Sigmoid colon (tissue), 7 donors: Measurements from ENCODE around the gene TRAF3IP1. TPM values are rescaled to one million over a fixed set of nuclear protein-coding genes. Genes with fewer than 3 reads are reported as not detected.

Experiments
- DNase-seq: peaks from one replicate; pipeline ENCODE4 v3.0.0-alpha.2; 2019
- H3K27ac ChIP-seq, 4 donors: fragments of 200-600 bp; sonication (generic); one replicate each; pipeline ENCODE4 v1.5.1; 2016 to 2019; ENCODE audit warnings: mild to moderate bottlenecking in 1 of 4
- H3K27me3 ChIP-seq, 3 donors: fragments of 200-600 bp; sonication (generic); one replicate each; pipeline ENCODE4 v1.5.1; 2019; ENCODE audit warnings: mild to moderate bottlenecking in 1 of 3
- H3K36me3 ChIP-seq, 4 donors: fragments of 200-600 bp; sonication (generic); one replicate each; pipeline ENCODE4 v1.5.1; 2016 to 2019
- H3K4me1 ChIP-seq, 4 donors: fragments of 200-600 bp; sonication (generic); one replicate each; pipeline ENCODE4 v1.5.1; 2017 to 2019
- H3K4me3 ChIP-seq, 4 donors: fragments of 200-600 bp; sonication (generic); one replicate each; pipeline ENCODE4 v1.5.1; 2017 to 2019; ENCODE audit warnings: mild to moderate bottlenecking in 2 of 4, moderate library complexity in 1 of 4
- H3K9me3 ChIP-seq, 4 donors: fragments of 200-600 bp in 3 of 4; sonication (generic) in 3 of 4; one replicate each; pipeline versions ENCODE4 v1.5.1 to v1.6.1; 2013 to 2019
- CTCF ChIP-seq, 4 experiments: fragments of 450-650 bp in 3 of 4; fragments of 200-600 bp in 1 of 4; IDR thresholded peaks; one replicate each; pipeline ENCODE4 v1.5.1; 2016 to 2019; ENCODE audit warnings: antibody characterized with exemption in 4 of 4, mild to moderate bottlenecking in 3 of 4, moderate library complexity in 2 of 4
- EP300 ChIP-seq, 4 donors: sonication (generic); formaldehyde crosslinking; IDR thresholded peaks; one replicate each; pipeline ENCODE4 v1.6.1; 2017; ENCODE audit warnings: antibody characterized with exemption in 4 of 4
- POLR2A ChIP-seq, 2 donors: fragments of 450-650 bp; IDR thresholded peaks; one replicate each; pipeline ENCODE4 v1.6.1; 2016; ENCODE audit warnings: antibody characterized with exemption in 2 of 2, mild to moderate bottlenecking in 2 of 2, moderate library complexity in 2 of 2
- POLR2AphosphoS5 ChIP-seq, 4 donors: sonication (generic); formaldehyde crosslinking; IDR thresholded peaks; one replicate each; pipeline ENCODE4 v1.6.1; 2017; ENCODE audit warnings: antibody characterized with exemption in 4 of 4
- WGBS, 2 donors: extraction: QIAGEN DNeasy Blood & Tissue Kit; methylation state at CpG; one replicate each; pipeline ENCODE4 v1.1.7; 2013; 5-methylcytosine and 5-hydroxymethylcytosine counted together
- intact Hi-C: fragments of 100-400 bp; cut with DNase I; formaldehyde crosslinking; loops from one replicate; pipeline ENCODE4 v1.15.1; 2023
- polyA plus RNA-seq, 3 donors: library from polyadenylated mRNA; stranded (reverse); fragments of 200-250 nt; gene quantifications; one replicate each; pipeline ENCODE4 v1.2.3, GENCODE V29; 2013
- total RNA-seq, 4 donors: library from RNA; depleted of rRNA; stranded (reverse); fragments of >200 nt; gene quantifications; one replicate each; pipeline ENCODE4 v1.1.0, GENCODE V29; 2016
- donor health status: healthy with polysubstance abuse.
- donor health status: Bipolar disorder and iron deficiency.
- donor health status: healthy.

The TRAF3IP1 gene
- total and polyA plus RNA-seq, 7 donors, result 6.9 to 20.8 (median 17.5) TPM

- TF ChIP-seq CTCF (IDR thresholded peaks at IDR 0.05) (no peak), POLR2A (IDR thresholded peaks at IDR 0.05) (no peak), EP300 (IDR thresholded peaks at IDR 0.05) (no peak), POLR2AphosphoS5 (IDR thresholded peaks at IDR 0.05) (no peak)
- intact Hi-C loops, result no loop called here
- H3K27me3 ChIP-seq, result no peaks in the 10 kb centered on the region
- 91 to 93% methylated on average over 9 of the region's 9 CpGs for WGBS, 2 donors
- H3K36me3 ChIP-seq, result peaks cover 0 to 62% (median 5%) of the 10 kb centered on the region in 4 donors
- H3K27ac ChIP-seq, result no peak overlapping the region
- no peak for DNase-seq
- peaks cover 0 to 16% (median 12%) of the 10 kb centered on the region in 4 donors for H3K4me1 ChIP-seq
- H3K4me3 ChIP-seq, result no peak overlapping the region
- H3K9me3 ChIP-seq, result no peaks in the 10 kb centered on the region
Measured at GRCh38 chr2:238325694-238326093, 5.4 kb downstream of the TRAF3IP1 start.

- TF ChIP-seq POLR2AphosphoS5 (IDR thresholded peaks at IDR 0.05) (no peak), EP300 (IDR thresholded peaks at IDR 0.05) (no peak), POLR2A (IDR thresholded peaks at IDR 0.05) (no peak), CTCF (IDR thresholded peaks at IDR 0.05) (no peak)
- Histone ChIP-seq H3K27me3 (no peaks in the 10 kb centered on the region), H3K27ac (no peak overlapping the region), H3K9me3 (no peaks in the 10 kb centered on the region), H3K36me3 (peaks cover 0 to 62% (median 5%) of the 10 kb centered on the region in 4 donors), H3K4me3 (no peak overlapping the region), H3K4me1 (peaks cover 0 to 5% (median 2%) of the 10 kb centered on the region in 4 donors)
- DNase-seq, result no peak
- 94 to 96% methylated on average over 12 of the region's 12 CpGs for WGBS, 2 donors
- intact Hi-C loops, result no loop called here
Measured at GRCh38 chr2:238326801-238327365, 6.6 kb downstream of the TRAF3IP1 start.

GRCh38 chr2:238327751-238328150, 7.4 kb downstream of the TRAF3IP1 start:
- DNase-seq, result no peak
- H3K4me1 ChIP-seq, result no peaks in the 10 kb centered on the region
- no peak for TF ChIP-seq EP300 (IDR thresholded peaks at IDR 0.05)
- no peak for TF ChIP-seq CTCF (IDR thresholded peaks at IDR 0.05)
- no peak for TF ChIP-seq POLR2AphosphoS5 (IDR thresholded peaks at IDR 0.05)
- no peak for TF ChIP-seq POLR2A (IDR thresholded peaks at IDR 0.05)
- intact Hi-C loops, result no loop called here
- no peak overlapping the region for H3K27ac ChIP-seq
- no peaks in the 10 kb centered on the region for H3K9me3 ChIP-seq
- no peaks in the 10 kb centered on the region for H3K27me3 ChIP-seq
- 95 to 99% methylated on average over 3 of the region's 3 CpGs for WGBS, 2 donors
- peaks cover 0 to 62% (median 5%) of the 10 kb centered on the region in 4 donors for H3K36me3 ChIP-seq
- no peak overlapping the region for H3K4me3 ChIP-seq

DNA sequence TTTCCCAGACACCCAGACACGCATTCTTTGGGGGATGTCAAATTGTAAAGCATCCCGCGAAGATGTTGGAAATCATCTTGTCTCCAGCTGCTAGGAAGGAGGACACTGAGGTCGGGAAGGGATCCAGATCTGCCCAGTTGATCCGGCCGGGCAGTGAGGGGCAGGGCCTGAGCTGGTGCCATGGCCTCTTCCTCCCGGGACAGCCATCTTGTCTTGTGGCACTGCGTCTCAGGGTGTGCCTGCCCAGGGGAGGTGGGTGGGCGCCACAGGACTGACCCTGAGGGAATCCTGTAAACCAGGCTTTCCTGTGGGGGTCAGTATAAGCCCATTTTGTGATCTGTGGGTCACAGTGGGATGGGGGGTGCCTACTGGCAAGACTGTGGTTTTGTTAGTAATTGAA, 10.1 kb downstream of the TRAF3IP1 start:
- H3K27me3 ChIP-seq, result no peaks in the 10 kb centered on the region
- H3K4me1 ChIP-seq, result peaks cover 0 to 1% (median 0%) of the 10 kb centered on the region in 4 donors
- H3K4me3 ChIP-seq, result no peak overlapping the region
- H3K36me3 ChIP-seq, result peaks cover 0 to 55% (median 5%) of the 10 kb centered on the region in 4 donors
- WGBS, 2 donors, result 91 to 96% methylated on average over 9 of the region's 9 CpGs
- no peaks in the 10 kb centered on the region for H3K9me3 ChIP-seq
- no peak for DNase-seq
- intact Hi-C loops, result no loop called here
- no peak overlapping the region for H3K27ac ChIP-seq
- no peak for TF ChIP-seq EP300 (IDR thresholded peaks at IDR 0.05)
- TF ChIP-seq POLR2A (IDR thresholded peaks at IDR 0.05), result no peak
- TF ChIP-seq POLR2AphosphoS5 (IDR thresholded peaks at IDR 0.05), result no peak
- TF ChIP-seq CTCF (IDR thresholded peaks at IDR 0.05), result no peak

GRCh38 chr2:238331916-238332315, 11.6 kb downstream of the TRAF3IP1 start:
- DNase-seq, result no peak
- Histone ChIP-seq H3K4me3 (no peak overlapping the region), H3K27ac (no peak overlapping the region), H3K4me1 (peaks cover 0 to 12% (median 1%) of the 10 kb centered on the region in 4 donors), H3K36me3 (peaks cover 0 to 45% (median 5%) of the 10 kb centered on the region in 4 donors), H3K9me3 (no peaks in the 10 kb centered on the region), H3K27me3 (no peaks in the 10 kb centered on the region)
- intact Hi-C loops, result no loop called here
- WGBS, 2 donors, result 88 to 92% methylated on average over 5 of the region's 5 CpGs
- TF ChIP-seq POLR2AphosphoS5 (IDR thresholded peaks at IDR 0.05) (no peak), POLR2A (IDR thresholded peaks at IDR 0.05) (no peak), CTCF (IDR thresholded peaks at IDR 0.05) (no peak), EP300 (IDR thresholded peaks at IDR 0.05) (no peak)
